H1 (cell line): ENCODE results near the gene PSMC3IP. TPM values are rescaled to one million over a fixed set of nuclear protein-coding genes. Genes with fewer than 3 reads are reported as not detected.

Experiments used
- RAD21 ChIP-seq, 2 experiments: IDR thresholded peaks in 1 of 2; conservative IDR thresholded peaks in 1 of 2; 2 replicates each; pipeline ENCODE4 v1.6.1; 2011; ENCODE audit warnings: low read depth in 2 of 2, low read length in 2 of 2, improper control_type of control experiment in 1 of 2, inconsistent platforms in 1 of 2, mild to moderate bottlenecking in 1 of 2, moderate library complexity in 1 of 2
- SP1 ChIP-seq: IDR thresholded peaks from 2 replicates; pipeline ENCODE4 v1.6.1; 2011; ENCODE audit warnings: low read depth, low read length
- polyA plus RNA-seq, 7 experiments: library from polyadenylated mRNA; depleted of rRNA in 3 of 7; stranded (reverse) in 5 of 7; unstranded in 2 of 7; fragments of >200 nt in 5 of 7; fragments of 200-250 nt in 2 of 7; gene quantifications; 1 replicate in 5 of 7; 2 replicates in 1 of 7; 4 replicates in 1 of 7; pipeline versions ENCODE4 v1.2.1 to v1.2.3, GENCODE V29; 2011 to 2013; ENCODE audit warnings: missing spikeins in 2 of 7, mixed read lengths in 2 of 7
- total RNA-seq: library from RNA; stranded (reverse); fragmentation: NEBNext Ultra II Directional; extraction: Animal tissue kit (Norgen Biotek cat#: 25700); gene quantifications from 2 replicates; pipeline ENCODE4 v1.2.1, GENCODE V29; 2021
- TF ChIP-seq, protein P1 (sequence below): IDR thresholded peaks from 2 replicates; pipeline ENCODE4 v1.6.1; 2011; ENCODE audit warnings: low read depth, mild to moderate bottlenecking, low read length; ENCODE audit not compliant: insufficient read depth

PSMC3IP gene
- total and polyA plus RNA-seq, 2 of the 8 experiments (the other 6 are each of a cell fraction or from before 2014, with no cell fraction given): 11.5 to 21.9 TPM

- 0 out of 2 replicates have a peak, but pooled peaks have one; percentile 24 for TF ChIP-seq SP1
- peak; percentile 60 to 71 for TF ChIP-seq RAD21 (IDR thresholded peaks at IDR 0.05 in 1 of 2, conservative IDR thresholded peaks at IDR 0.05 in 1 of 2; ENCODE audit: low read depth in 2 of 2, low read length in 2 of 2)
- TF ChIP-seq, protein P1, sequence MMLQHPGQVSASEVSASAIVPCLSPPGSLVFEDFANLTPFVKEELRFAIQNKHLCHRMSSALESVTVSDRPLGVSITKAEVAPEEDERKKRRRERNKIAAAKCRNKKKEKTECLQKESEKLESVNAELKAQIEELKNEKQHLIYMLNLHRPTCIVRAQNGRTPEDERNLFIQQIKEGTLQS: no peak
Observed at GRCh38 chr17:42618442-42619150, 41.1 kb upstream of the PSMC3IP start (continued).
